Forelimb muscle (tissue), 1 donor: Measurements from ENCODE around the gene ARHGDIA. TPM values are rescaled to one million over a fixed set of nuclear protein-coding genes. Genes with fewer than 3 reads are reported as not detected.

ENCODE experiments used
- DNase-seq: peaks from one replicate; pipeline ENCODE4 v3.0.0-alpha.2; 2013; ENCODE audit warnings: low read depth
- polyA plus RNA-seq: library from polyadenylated mRNA; unstranded; fragments of 120-200 nt; gene quantifications from one replicate; pipeline ENCODE4 v1.2.1, GENCODE V29; 2013; ENCODE audit not compliant: insufficient read length

ARHGDIA gene
- polyA plus RNA-seq, 1 donor = 160 TPM

- DNase-seq = no peak
Observed at GRCh38 chr17:81888988-81889595, 18.0 kb upstream of the ARHGDIA start.

- no peak for DNase-seq
Observed at GRCh38 chr17:81888105-81888987, 17.2 kb upstream of the ARHGDIA start.

- no peak for DNase-seq
Observed at GRCh38 chr17:81885869-81886548, 14.9 kb upstream of the ARHGDIA start.

GRCh38 chr17:81885454-81885853 is 14.3 kb upstream of the ARHGDIA start:
- no peak for DNase-seq

- DNase-seq = no peak
Observed at GRCh38 chr17:81884968-81885367, 13.8 kb upstream of the ARHGDIA start.

- no peak for DNase-seq
Observed at GRCh38 chr17:81884520-81884919, 13.4 kb upstream of the ARHGDIA start.

- DNase-seq = no peak
Observed at GRCh38 chr17:81879121-81879520, 8.0 kb upstream of the ARHGDIA start.

GRCh38 chr17:81878294-81878693 is 7.2 kb upstream of the ARHGDIA start:
- no peak for DNase-seq

GRCh38 chr17:81877569-81877968 is 6.4 kb upstream of the ARHGDIA start:
- DNase-seq = no peak

GRCh38 chr17:81871387-81872230 is 472 bp upstream of the ARHGDIA start:
- DNase-seq = peak; percentile 68

GRCh38 chr17:81870131-81870980 is 781 bp downstream of the ARHGDIA start:
- DNase-seq = no peak

- DNase-seq = no peak
Observed at GRCh38 chr17:81869221-81870130, 1.7 kb downstream of the ARHGDIA start.

- DNase-seq = no peak
Observed at GRCh38 chr17:81868674-81869220, 2.4 kb downstream of the ARHGDIA start.

- no peak for DNase-seq
Observed at GRCh38 chr17:81867991-81868673, 3.0 kb downstream of the ARHGDIA start.

GRCh38 chr17:81867170-81867990 is 3.8 kb downstream of the ARHGDIA start:
- DNase-seq = no peak

- no peak for DNase-seq
Observed at GRCh38 chr17:81866440-81867169, 4.5 kb downstream of the ARHGDIA start.
